ENCODE results near the gene ARHGAP26. TPM values are rescaled to one million over a fixed set of nuclear protein-coding genes. Genes with fewer than 3 reads are reported as not detected.

ARHGAP26 gene
- total RNA-seq, 1 experiment from 2014 or later: 34.5 TPM

DNA sequence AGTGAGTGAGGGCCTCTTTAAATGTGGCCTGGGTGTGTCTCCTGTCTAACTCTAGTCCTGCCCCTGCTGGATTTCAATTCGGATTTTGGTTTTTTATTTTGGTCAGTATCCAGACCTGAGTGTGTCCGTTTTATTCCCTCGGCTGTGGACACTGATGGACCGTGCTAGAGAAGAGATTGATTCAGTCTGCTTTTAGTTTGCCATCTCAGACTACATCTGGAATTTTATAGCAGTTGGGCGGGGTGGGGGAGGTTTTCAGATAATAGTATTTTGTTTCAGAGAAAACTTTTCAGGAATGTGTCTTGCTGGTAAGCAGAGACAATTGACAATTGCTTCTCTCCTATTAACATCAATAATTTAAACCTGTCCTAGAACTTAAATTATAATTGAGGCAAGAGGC, 308.1 kb downstream of the ARHGAP26 start:
- no peaks in the 10 kb centered on the region for H3K9me3 ChIP-seq (ENCODE audit: control insufficient read depth in 1 of 2, insufficient read depth in 1 of 2, low read depth in 1 of 2, low read length in 2 of 2)
- no peaks in the 10 kb centered on the region for H3K4me1 ChIP-seq (ENCODE audit: control insufficient read depth in 1 of 2, insufficient read depth in 2 of 2, low read length in 2 of 2)
- H3K9me2 ChIP-seq (ENCODE audit: insufficient read depth): no peaks in the 10 kb centered on the region
- no TSS peak for BruUV-seq (replicated peaks)
- ChIA-PET POLR2A (no interaction called here), RAD21 (ENCODE audit: low non-redundant PET in 1 of 2, low total read pairs in 2 of 2, uncharacterized antibody in 2 of 2, unreplicated experiment in 2 of 2) (no interaction called here), CTCF (interaction anchor here (0.5 kb wide), 1 partner anchor 360 kb away, joined by 3 read pairs; no protein-coding TSS in a partner anchor)
- H4K20me1 ChIP-seq (ENCODE audit: insufficient read depth): no peaks in the 10 kb centered on the region
- H3K9ac ChIP-seq (ENCODE audit: low read length): no peak overlapping the region
- no peak for ATAC-seq
- no peaks in the 10 kb centered on the region for H3K79me2 ChIP-seq (ENCODE audit: insufficient read depth, low read length)
- H3K36me3 ChIP-seq (ENCODE audit: control insufficient read depth in 1 of 2, insufficient read depth in 2 of 2, low read length in 2 of 2): no peaks in the 10 kb centered on the region
- TF ChIP-seq POLR2A (IDR thresholded peaks at IDR 0.05; ENCODE audit: borderline replicate concordance, extremely low read depth, insufficient read depth, insufficient read length): no peak
- no peak for TF ChIP-seq CEBPB (IDR thresholded peaks at IDR 0.05; ENCODE audit: low read depth)
- TF ChIP-seq EZH2phosphoT487 (IDR thresholded peaks at IDR 0.05; ENCODE audit: borderline replicate concordance): no peak
- TF ChIP-seq, protein P1, sequence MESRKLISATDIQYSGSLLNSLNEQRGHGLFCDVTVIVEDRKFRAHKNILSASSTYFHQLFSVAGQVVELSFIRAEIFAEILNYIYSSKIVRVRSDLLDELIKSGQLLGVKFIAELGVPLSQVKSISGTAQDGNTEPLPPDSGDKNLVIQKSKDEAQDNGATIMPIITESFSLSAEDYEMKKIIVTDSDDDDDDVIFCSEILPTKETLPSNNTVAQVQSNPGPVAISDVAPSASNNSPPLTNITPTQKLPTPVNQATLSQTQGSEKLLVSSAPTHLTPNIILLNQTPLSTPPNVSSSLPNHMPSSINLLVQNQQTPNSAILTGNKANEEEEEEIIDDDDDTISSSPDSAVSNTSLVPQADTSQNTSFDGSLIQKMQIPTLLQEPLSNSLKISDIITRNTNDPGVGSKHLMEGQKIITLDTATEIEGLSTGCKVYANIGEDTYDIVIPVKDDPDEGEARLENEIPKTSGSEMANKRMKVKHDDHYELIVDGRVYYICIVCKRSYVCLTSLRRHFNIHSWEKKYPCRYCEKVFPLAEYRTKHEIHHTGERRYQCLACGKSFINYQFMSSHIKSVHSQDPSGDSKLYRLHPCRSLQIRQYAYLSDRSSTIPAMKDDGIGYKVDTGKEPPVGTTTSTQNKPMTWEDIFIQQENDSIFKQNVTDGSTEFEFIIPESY (IDR thresholded peaks at IDR 0.05; ENCODE audit: extremely low read depth, insufficient replicate concordance, low read length): no peak
- no peak for TF ChIP-seq ELF1 (IDR thresholded peaks at IDR 0.05; ENCODE audit: borderline replicate concordance, low read depth)
- no peak for TF ChIP-seq EZH2 (IDR thresholded peaks at IDR 0.05)
- TF ChIP-seq TCF7L2 (IDR thresholded peaks at IDR 0.05; ENCODE audit: borderline replicate concordance, extremely low read depth, insufficient read depth, insufficient read length): no peak
- TF ChIP-seq, protein P2, sequence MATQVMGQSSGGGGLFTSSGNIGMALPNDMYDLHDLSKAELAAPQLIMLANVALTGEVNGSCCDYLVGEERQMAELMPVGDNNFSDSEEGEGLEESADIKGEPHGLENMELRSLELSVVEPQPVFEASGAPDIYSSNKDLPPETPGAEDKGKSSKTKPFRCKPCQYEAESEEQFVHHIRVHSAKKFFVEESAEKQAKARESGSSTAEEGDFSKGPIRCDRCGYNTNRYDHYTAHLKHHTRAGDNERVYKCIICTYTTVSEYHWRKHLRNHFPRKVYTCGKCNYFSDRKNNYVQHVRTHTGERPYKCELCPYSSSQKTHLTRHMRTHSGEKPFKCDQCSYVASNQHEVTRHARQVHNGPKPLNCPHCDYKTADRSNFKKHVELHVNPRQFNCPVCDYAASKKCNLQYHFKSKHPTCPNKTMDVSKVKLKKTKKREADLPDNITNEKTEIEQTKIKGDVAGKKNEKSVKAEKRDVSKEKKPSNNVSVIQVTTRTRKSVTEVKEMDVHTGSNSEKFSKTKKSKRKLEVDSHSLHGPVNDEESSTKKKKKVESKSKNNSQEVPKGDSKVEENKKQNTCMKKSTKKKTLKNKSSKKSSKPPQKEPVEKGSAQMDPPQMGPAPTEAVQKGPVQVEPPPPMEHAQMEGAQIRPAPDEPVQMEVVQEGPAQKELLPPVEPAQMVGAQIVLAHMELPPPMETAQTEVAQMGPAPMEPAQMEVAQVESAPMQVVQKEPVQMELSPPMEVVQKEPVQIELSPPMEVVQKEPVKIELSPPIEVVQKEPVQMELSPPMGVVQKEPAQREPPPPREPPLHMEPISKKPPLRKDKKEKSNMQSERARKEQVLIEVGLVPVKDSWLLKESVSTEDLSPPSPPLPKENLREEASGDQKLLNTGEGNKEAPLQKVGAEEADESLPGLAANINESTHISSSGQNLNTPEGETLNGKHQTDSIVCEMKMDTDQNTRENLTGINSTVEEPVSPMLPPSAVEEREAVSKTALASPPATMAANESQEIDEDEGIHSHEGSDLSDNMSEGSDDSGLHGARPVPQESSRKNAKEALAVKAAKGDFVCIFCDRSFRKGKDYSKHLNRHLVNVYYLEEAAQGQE (IDR thresholded peaks at IDR 0.05; ENCODE audit: low read depth): no peak
- no peak for TF ChIP-seq ZNF274 (IDR thresholded peaks at IDR 0.05; ENCODE audit: low read depth, low read length)
- TF ChIP-seq ZFX (IDR thresholded peaks at IDR 0.05): no peak
- TF ChIP-seq POLR2AphosphoS5 (IDR thresholded peaks at IDR 0.05; ENCODE audit: low read depth, low read length): no peak
- TF ChIP-seq, protein P3, sequence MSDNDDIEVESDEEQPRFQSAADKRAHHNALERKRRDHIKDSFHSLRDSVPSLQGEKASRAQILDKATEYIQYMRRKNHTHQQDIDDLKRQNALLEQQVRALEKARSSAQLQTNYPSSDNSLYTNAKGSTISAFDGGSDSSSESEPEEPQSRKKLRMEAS (IDR thresholded peaks at IDR 0.05): no peak
- H3K4me2 ChIP-seq (ENCODE audit: low read length): no peak overlapping the region
- no peak overlapping the region for H3K4me3 ChIP-seq (replicated peaks in 1 of 2; ENCODE audit: low read depth in 1 of 2, low read length in 2 of 2)
- H3K27me3 ChIP-seq (ENCODE audit: insufficient read depth, low read length): no peaks in the 10 kb centered on the region
- intact Hi-C loops (cut with micrococcal nuclease): no loop called here
- no peak for DNase-seq (ENCODE audit: low read depth, low spot score)
- H2AFZ ChIP-seq (ENCODE audit: low read depth, low read length, poor library complexity, severe bottlenecking): no peak overlapping the region
- no peak overlapping the region for H3K27ac ChIP-seq (ENCODE audit: low read depth, low read length)
